Osteoblast (primary cell): ENCODE measurements around the gene VRK3. TPM values are rescaled to one million over a fixed set of nuclear protein-coding genes. Genes with fewer than 3 reads are reported as not detected.

Experiments
- DNase-seq: peaks from one replicate; pipeline ENCODE4 v3.0.0; 2011; ENCODE audit warnings: low spot score, mixed read lengths; ENCODE audit not compliant: insufficient read length; ENCODE audit errors: missing footprints
- H2AFZ ChIP-seq: 2 replicates; pipeline ENCODE4 v1.6.0; 2011; ENCODE audit warnings: mild to moderate bottlenecking, low read length
- H3K27ac ChIP-seq: 2 replicates; pipeline ENCODE4 v1.5.1; 2011; ENCODE audit warnings: mild to moderate bottlenecking, low read depth, low read length, moderate library complexity
- H3K27me3 ChIP-seq: 2 replicates; pipeline ENCODE4 v1.6.0; 2012; ENCODE audit warnings: mild to moderate bottlenecking, control low read depth, inconsistent platforms, low read length, moderate library complexity; ENCODE audit not compliant: insufficient read depth
- H3K36me3 ChIP-seq: 2 replicates; pipeline ENCODE4 v1.5.1; 2011; ENCODE audit warnings: mild to moderate bottlenecking, low read length, control low read depth, moderate library complexity; ENCODE audit not compliant: insufficient read depth
- H3K4me1 ChIP-seq: 2 replicates; pipeline ENCODE4 v1.5.1; 2011; ENCODE audit warnings: mild to moderate bottlenecking, low read length, control low read depth, moderate library complexity; ENCODE audit not compliant: insufficient read depth
- H3K4me2 ChIP-seq: 2 replicates; pipeline ENCODE4 v1.6.0; 2011; ENCODE audit warnings: mild to moderate bottlenecking, low read length; ENCODE audit not compliant: insufficient read depth
- H3K4me3 ChIP-seq: fragments of 200-600 bp; sonication (generic); 3 replicates; pipeline ENCODE4 v1.5.1; 2012; ENCODE audit warnings: mild to moderate bottlenecking, low read length, inconsistent platforms; ENCODE audit not compliant: insufficient read depth
- H3K79me2 ChIP-seq: 2 replicates; pipeline ENCODE4 v1.6.0; 2012; ENCODE audit warnings: mild to moderate bottlenecking, low read length, control low read depth, inconsistent platforms; ENCODE audit not compliant: insufficient read depth
- H3K9me3 ChIP-seq: 2 replicates; pipeline ENCODE4 v1.5.1; 2011; ENCODE audit warnings: low read depth, low read length, control low read depth
- H4K20me1 ChIP-seq: 2 replicates; pipeline ENCODE4 v1.6.0; 2012; ENCODE audit warnings: mild to moderate bottlenecking, low read length, control low read depth; ENCODE audit not compliant: insufficient read depth
- CTCF ChIP-seq: IDR thresholded peaks from 2 replicates; pipeline ENCODE4 v1.5.1; 2011; ENCODE audit warnings: mild to moderate bottlenecking, low read depth, low read length, moderate library complexity; ENCODE audit errors: extremely low read depth
- total RNA-seq: library from RNA; depleted of rRNA; stranded (reverse); fragments of >200 nt; gene quantifications from 2 replicates; pipeline ENCODE4 v1.2.3, GENCODE V29; 2012

VRK3 gene
- total RNA-seq, 1 donor = 24.2 TPM

- peaks cover 48% of the 10 kb centered on the region for H3K79me2 ChIP-seq
- peak within 1 kb of the TSS; percentile 83 for H3K4me2 ChIP-seq
- H3K27me3 ChIP-seq = no peaks in the 10 kb centered on the region
- peaks cover 18% of the 10 kb centered on the region for H4K20me1 ChIP-seq
- peak within 1 kb of the TSS; percentile 91 for H3K4me3 ChIP-seq
- peak within 1 kb of the TSS; percentile 90 for H3K27ac ChIP-seq
- peaks cover 19% of the 10 kb centered on the region for H3K36me3 ChIP-seq
- no peaks in the 10 kb centered on the region for H3K9me3 ChIP-seq
- H3K4me1 ChIP-seq = peaks cover 3% of the 10 kb centered on the region
- peak; percentile 100 for DNase-seq
- TF ChIP-seq CTCF = no peak
- H2AFZ ChIP-seq = peak within 1 kb of the TSS; percentile 99
These were observed 96.0 kb downstream of the VRK3 start, which contains the start of the genes ATF5 and NUP62 for GRCh38 chr19:49929121-49929610. Gene ATF5 (plus strand): TSS chr19:49929205. CDS start chr19:49930851, 1,646 bp downstream. Gene NUP62 (minus strand): TSS chr19:49929504. CDS start chr19:49909807, 19,697 bp downstream.

GRCh38 chr19:49927526-49928264 is 97.5 kb downstream of the VRK3 start:
- peaks cover 62% of the 10 kb centered on the region for H3K79me2 ChIP-seq
- H3K27me3 ChIP-seq = no peaks in the 10 kb centered on the region
- no peaks in the 10 kb centered on the region for H3K9me3 ChIP-seq
- H3K36me3 ChIP-seq = peaks cover 29% of the 10 kb centered on the region
- TF ChIP-seq CTCF = no peak
- peak overlapping the region; percentile 11 for H3K4me2 ChIP-seq
- no peak overlapping the region for H3K27ac ChIP-seq
- H3K4me3 ChIP-seq = no peak overlapping the region
- peaks cover 33% of the 10 kb centered on the region for H4K20me1 ChIP-seq
- H2AFZ ChIP-seq = no peak overlapping the region
- DNase-seq = no peak
- H3K4me1 ChIP-seq = peaks cover 3% of the 10 kb centered on the region

- Histone ChIP-seq H3K27me3 (no peaks in the 10 kb centered on the region), H3K4me1 (peaks cover 13% of the 10 kb centered on the region), H2AFZ (no peak overlapping the region), H3K36me3 (peaks cover 29% of the 10 kb centered on the region), H3K27ac (no peak overlapping the region), H3K79me2 (peaks cover 74% of the 10 kb centered on the region), H4K20me1 (peaks cover 41% of the 10 kb centered on the region), H3K4me3 (no peak overlapping the region), H3K4me2 (no peak overlapping the region), H3K9me3 (no peaks in the 10 kb centered on the region)
- no peak for TF ChIP-seq CTCF
- DNase-seq = no peak
These were observed 98.7 kb downstream of the VRK3 start for GRCh38 chr19:49926515-49926914.

Other genes starting within 250 kb of the VRK3 start
- 18.6 and 29.7 TPM in 2 replicates for gene FUZ, start 212.1 kb downstream of the VRK3 start, total RNA-seq
- gene MED25, start 207.1 kb downstream of the VRK3 start, total RNA-seq = 19.5 and 20.9 TPM in 2 replicates
- gene PTOV1, start 174.2 kb downstream of the VRK3 start, total RNA-seq = 39.4 and 43.3 TPM in 2 replicates
- 42.1 and 43.8 TPM in 2 replicates for gene PNKP, start 157.8 kb downstream of the VRK3 start, total RNA-seq
- gene AKT1S1, start 148.0 kb downstream of the VRK3 start, total RNA-seq = 13.3 and 13.4 TPM in 2 replicates
- 21.4 and 26.5 TPM in 2 replicates for gene TBC1D17, start 147.7 kb downstream of the VRK3 start, total RNA-seq
- 0.29 and 1.4 TPM in 2 replicates for gene IL4I1, start 128.5 kb downstream of the VRK3 start, total RNA-seq
- gene ATF5, start 96.2 kb downstream of the VRK3 start, total RNA-seq = 6.2 and 8.3 TPM in 2 replicates
- 21.2 and 22.8 TPM in 2 replicates for gene NUP62, start 95.9 kb downstream of the VRK3 start, total RNA-seq
- gene SIGLEC11, start 64.2 kb downstream of the VRK3 start, total RNA-seq = under 0.01 TPM in 1 of 2 replicates, not detected in the other
- 8.3 and 8.8 TPM in 2 replicates for gene ZNF473, start 633 bp upstream of the VRK3 start, total RNA-seq
- gene IZUMO2, start 137.9 kb upstream of the VRK3 start, total RNA-seq = not detected in 2 replicates
- gene MYH14, start 178.2 kb upstream of the VRK3 start, total RNA-seq = under 0.01 TPM in 1 of 2 replicates, not detected in the other